T-cell (primary cell): ENCODE measurements around the gene PTS. TPM values are rescaled to one million over a fixed set of nuclear protein-coding genes. Genes with fewer than 3 reads are reported as not detected.

Experiments
- ATAC-seq, 4 experiments: fragments of 200-7000 bp in 3 of 4; fragments of 150-1000 bp in 1 of 4; cut with Tn5 transposase; replicated peaks in 1 of 4; 1 replicate in 3 of 4; 2 replicates in 1 of 4; pipeline ENCODE4 v1.10.0; 2021; ENCODE audit warnings: moderate library complexity in 3 of 4, mild to moderate bottlenecking in 2 of 4, moderate number of reproducible peaks in 1 of 4
- CTCF ChIA-PET, 2 donors: fragments of 300-600 bp; sonication (Branson Sonifier 250); formaldehyde crosslinking; loops; one replicate each; lab custom pipeline; 2022; ENCODE audit warnings: antibody characterized with exemption in 2 of 2; lab: Charles Lee
- POLR2A ChIA-PET, 2 donors: fragments of 300-600 bp; sonication (Branson Sonifier 250); formaldehyde crosslinking; loops; one replicate each; lab custom pipeline; 2022; ENCODE audit warnings: antibody characterized with exemption in 2 of 2; lab: Charles Lee
- DNase-seq, 35 experiments: peaks; one replicate each; pipeline versions ENCODE4 v3.0.0 to v3.0.0-alpha.2; 2013 to 2023
- H3K27ac ChIP-seq: one replicate; pipeline ENCODE4 v1.5.1; 2013; ENCODE audit warnings: low read length
- H3K27me3 ChIP-seq, 2 experiments: replicated peaks in 1 of 2; 1 replicate in 1 of 2; 2 replicates in 1 of 2; pipeline versions ENCODE4 v1.6.1 to v1.7.0; 2013; ENCODE audit warnings: low read length in 1 of 2, mixed read lengths in 1 of 2; ENCODE audit not compliant: control insufficient read depth in 2 of 2, insufficient read depth in 2 of 2; ENCODE audit errors: extremely low read depth in 1 of 2
- H3K36me3 ChIP-seq, 2 donors: 1 replicate in 1 of 2; 2 replicates in 1 of 2; pipeline versions ENCODE4 v1.6.1 to v1.7.0; 2013; ENCODE audit warnings: low read length in 1 of 2; ENCODE audit not compliant: control insufficient read depth in 2 of 2, insufficient read depth in 1 of 2; ENCODE audit errors: extremely low read depth in 1 of 2
- H3K4me1 ChIP-seq, 2 experiments: 1 replicate in 1 of 2; 2 replicates in 1 of 2; pipeline versions ENCODE4 v1.6.1 to v1.7.0; 2013; ENCODE audit warnings: low read length in 2 of 2, mixed read lengths in 1 of 2; ENCODE audit not compliant: insufficient read depth in 2 of 2, control insufficient read depth in 1 of 2; ENCODE audit errors: extremely low read depth in 1 of 2
- H3K4me3 ChIP-seq, 2 donors: 1 replicate in 1 of 2; 2 replicates in 1 of 2; pipeline versions ENCODE4 v1.5.1 to v1.7.0; 2013; ENCODE audit warnings: mild to moderate bottlenecking in 2 of 2, low read length in 1 of 2, moderate library complexity in 1 of 2; ENCODE audit not compliant: control insufficient read depth in 1 of 2; ENCODE audit errors: extremely low read depth in 1 of 2
- H3K9me3 ChIP-seq: 2 replicates; pipeline ENCODE4 v1.7.0; 2013
- H3K27ac Mint-ChIP-seq, 2 donors: one replicate each; pipeline ENCODE4 v1.8.0; 2020 to 2021; ENCODE audit warnings: mild to moderate bottlenecking in 2 of 2, mixed read lengths in 2 of 2
- H3K27me3 Mint-ChIP-seq, 2 donors: one replicate each; pipeline ENCODE4 v1.8.0; 2021 to 2022; ENCODE audit warnings: mixed read lengths in 2 of 2
- H3K36me3 Mint-ChIP-seq: one replicate; pipeline ENCODE4 v1.8.0; 2021; ENCODE audit warnings: mixed read lengths
- H3K4me1 Mint-ChIP-seq, 3 donors: one replicate each; pipeline ENCODE4 v1.8.0; 2020 to 2022; ENCODE audit warnings: mixed read lengths in 3 of 3, mild to moderate bottlenecking in 1 of 3
- H3K4me3 Mint-ChIP-seq, 3 donors: one replicate each; pipeline ENCODE4 v1.8.0; 2020 to 2022; ENCODE audit warnings: mild to moderate bottlenecking in 3 of 3, mixed read lengths in 3 of 3, moderate library complexity in 3 of 3
- H3K9me3 Mint-ChIP-seq, 3 donors: one replicate each; pipeline ENCODE4 v1.8.0; 2020 to 2022; ENCODE audit warnings: mixed read lengths in 3 of 3
- WGBS: methylation state at CpG from one replicate; pipeline ENCODE4 v1.1.5; 2013; ENCODE audit warnings: missing lambda C conversion rate; ENCODE audit not compliant: insufficient coverage; 5-methylcytosine and 5-hydroxymethylcytosine counted together
- total RNA-seq, 35 experiments: library from RNA in 6 of 35; stranded (reverse) in 6 of 35; fragments of 120-200 nt in 1 of 35; gene quantifications; one replicate each; pipeline versions ENCODE4 v1.2.1 to v1.2.4 and lab custom pipeline; 2013 to 2026

Gene PTS
- total RNA-seq, 5 donors from 2014 or later (not counting 1 experiment from before 2014, with no cell fraction given), result 15.1 to 65.8 (median 21.0) TPM

GRCh38 chr11:112278803-112279202, 52.6 kb downstream of the PTS start:
- Histone ChIP-seq H3K4me1 (peaks cover 3 to 17% of the 10 kb centered on the region in 2 experiments), H3K27me3 (no peaks in the 10 kb centered on the region), H3K4me3 (no peak overlapping the region), H3K36me3 (no peaks in the 10 kb centered on the region), H3K27ac (no peak overlapping the region), H3K9me3 (no peaks in the 10 kb centered on the region)
- POLR2A ChIA-PET, result interaction anchor here in 1 of 2 donors (0.6 to 0.7 kb wide), 3 partner anchors 48 to 58 kb away, joined by 3 to 6 read pairs (median 4); no protein-coding TSS in a partner anchor
- H3K4me1 Mint-ChIP-seq, result peaks cover 15 to 21% (median 16%) of the 10 kb centered on the region in 3 donors
- CTCF ChIA-PET, result interaction anchor here (0.6 to 7.5 kb wide), 19 partner anchors 10 to 1468 kb away, joined by 3 to 121 read pairs (median 8); no protein-coding TSS in a partner anchor
- H3K4me3 Mint-ChIP-seq, result no peak overlapping the region
- DNase-seq, result no peak
- H3K36me3 Mint-ChIP-seq, result no peaks in the 10 kb centered on the region
- no peaks in the 10 kb centered on the region for H3K27me3 Mint-ChIP-seq
- no peak for ATAC-seq
- WGBS, result 74% methylated on average over 3 of the region's 3 CpGs
- no peaks in the 10 kb centered on the region for H3K9me3 Mint-ChIP-seq
- no peak overlapping the region for H3K27ac Mint-ChIP-seq

DNA sequence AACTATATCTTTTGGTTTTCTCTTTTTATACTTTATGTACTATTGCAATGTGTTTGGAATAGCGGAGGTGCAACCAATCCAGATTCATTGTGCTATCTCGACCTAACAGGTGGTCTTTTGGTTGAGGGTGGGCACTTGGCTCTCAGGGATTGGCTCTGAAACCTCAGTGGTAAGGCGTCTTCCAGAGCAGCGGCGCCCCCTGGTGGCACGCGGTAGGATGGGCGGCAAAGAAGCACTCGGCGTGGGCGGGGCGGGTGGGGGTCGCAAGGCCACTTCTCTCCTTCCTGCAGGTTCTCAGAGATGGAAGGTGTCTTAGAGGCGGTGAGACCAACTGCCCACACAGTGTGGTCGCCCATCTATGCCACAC, 53.7 kb downstream of the PTS start:
- peak; percentile 78 to 84 (median 82) for ATAC-seq
- peaks cover 15 to 21% (median 16%) of the 10 kb centered on the region in 3 donors for H3K4me1 Mint-ChIP-seq
- no peaks in the 10 kb centered on the region for H3K36me3 Mint-ChIP-seq
- peak; percentile 36 to 87 (median 72) for DNase-seq
- Histone ChIP-seq H3K4me3 (peak overlapping the region; percentile 67 to 75), H3K27ac (no peak overlapping the region), H3K27me3 (peaks cover 0 to 2% of the 10 kb centered on the region in 2 experiments), H3K36me3 (no peaks in the 10 kb centered on the region), H3K9me3 (no peaks in the 10 kb centered on the region), H3K4me1 (peaks cover 3 to 17% of the 10 kb centered on the region in 2 experiments)
- no peaks in the 10 kb centered on the region for H3K27me3 Mint-ChIP-seq
- H3K9me3 Mint-ChIP-seq, result no peaks in the 10 kb centered on the region
- H3K4me3 Mint-ChIP-seq, result peak overlapping the region; percentile 86 to 89 (median 88)
- CTCF ChIA-PET, result interaction anchor here (0.6 to 7.5 kb wide), 41 partner anchors 9 to 1983 kb away, joined by 3 to 121 read pairs (median 6); partner anchors contain the start of gene PTS (in 1 of the 2)
- 0% methylated on average over 9 of the region's 15 CpGs for WGBS
- peak overlapping the region in 1 of 2 donors; percentile 83 for H3K27ac Mint-ChIP-seq
- POLR2A ChIA-PET, result interaction anchor here (0.5 to 0.7 kb wide), 5 partner anchors 176 to 1992 kb away, joined by 3 to 5 read pairs (median 4); no protein-coding TSS in a partner anchor

- Mint-ChIP-seq H3K27ac (peak overlapping the region; percentile 73 to 83), H3K27me3 (no peaks in the 10 kb centered on the region), H3K9me3 (no peaks in the 10 kb centered on the region), H3K4me3 (peak overlapping the region; percentile 86 to 89 (median 88)), H3K4me1 (peaks cover 15 to 21% (median 16%) of the 10 kb centered on the region in 3 donors), H3K36me3 (no peaks in the 10 kb centered on the region)
- Histone ChIP-seq H3K27ac (peak overlapping the region; percentile 26), H3K27me3 (peaks cover 0 to 3% of the 10 kb centered on the region in 2 experiments), H3K9me3 (no peaks in the 10 kb centered on the region), H3K4me1 (peaks cover 3 to 17% of the 10 kb centered on the region in 2 experiments), H3K36me3 (no peaks in the 10 kb centered on the region), H3K4me3 (peak overlapping the region; percentile 67 to 75)
- 3% methylated on average over 14 of the region's 18 CpGs for WGBS
- POLR2A ChIA-PET, result interaction anchor here (0.5 to 0.7 kb wide), 4 partner anchors 176 to 1018 kb away, joined by 3 to 5 read pairs (median 3); no protein-coding TSS in a partner anchor
- CTCF ChIA-PET, result interaction anchor here (0.6 to 7.5 kb wide), 60 partner anchors 8 to 1983 kb away, joined by 3 to 121 read pairs (median 5); partner anchors contain the start of gene PTS (in 1 of the 2)
- DNase-seq (peak; percentile 22 to 88 (median 58)), ATAC-seq (peak; percentile 87 to 95 (median 90))
Measured at GRCh38 chr11:112280268-112281126, 54.3 kb downstream of the PTS start.

GRCh38 chr11:112281726-112282125, 55.5 kb downstream of the PTS start:
- Histone ChIP-seq H3K4me3 (no peak overlapping the region), H3K27me3 (peaks cover 0 to 7% of the 10 kb centered on the region in 2 experiments), H3K9me3 (no peaks in the 10 kb centered on the region), H3K27ac (no peak overlapping the region), H3K4me1 (peaks cover 3 to 17% of the 10 kb centered on the region in 2 experiments), H3K36me3 (no peaks in the 10 kb centered on the region)
- peak overlapping the region in 1 of 2 donors; percentile 39 for H3K27ac Mint-ChIP-seq
- ATAC-seq (no peak), DNase-seq (no peak)
- WGBS, result 47% methylated on average over 4 of the region's 4 CpGs
- H3K27me3 Mint-ChIP-seq, result peaks cover 0 to 3% of the 10 kb centered on the region in 2 donors
- H3K4me3 Mint-ChIP-seq, result peak overlapping the region in 1 of 3 donors; percentile 44
- ChIA-PET POLR2A (no interaction called here), CTCF (interaction anchor here (1.0 to 7.5 kb wide), 8 partner anchors 50 to 274 kb away, joined by 3 to 121 read pairs (median 6); no protein-coding TSS in a partner anchor)
- peaks cover 5% of the 10 kb centered on the region for H3K36me3 Mint-ChIP-seq
- no peaks in the 10 kb centered on the region for H3K9me3 Mint-ChIP-seq
- H3K4me1 Mint-ChIP-seq, result peaks cover 15 to 21% (median 16%) of the 10 kb centered on the region in 3 donors

Other genes starting within 250 kb of the PTS start
- gene DLAT, start 201.0 kb upstream of the PTS start, total RNA-seq, result 10 to 100 TPM; 13.4 to 19.8 (median 18.7) TPM
- under 1 TPM in 3 of 5 donors, not detected in 2; 0.30 to 0.44 (median 0.36) TPM for gene PIH1D2, start 152.4 kb upstream of the PTS start, total RNA-seq
- 10 to 100 TPM; 14.6 to 22.1 (median 17.7) TPM for gene NKAPD1, start 152.1 kb upstream of the PTS start, total RNA-seq
- gene TIMM8B, start 139.7 kb upstream of the PTS start, total RNA-seq, result 10 to 100 TPM; 13.8 to 23.7 (median 21.1) TPM
- 10 to 100 TPM; 34.3 to 71.9 (median 69.6) TPM for gene SDHD, start 139.6 kb upstream of the PTS start, total RNA-seq
- under 1 TPM; 0.20 to 0.53 (median 0.35) TPM for gene IL18, start 62.3 kb upstream of the PTS start, total RNA-seq
- under 1 TPM in 2 of 5 donors, not detected in 3; 0.30 to 0.70 TPM for gene TEX12, start 59.1 kb upstream of the PTS start, total RNA-seq
- gene BCO2, start 50.9 kb upstream of the PTS start, total RNA-seq, result 1 to 10 TPM; 1.5 to 3.2 (median 1.8) TPM
- not detected for gene PLET1, start 34.4 kb downstream of the PTS start, total RNA-seq